ENCODE data around the gene WDR70.
"Not testable (repeated sequence)": the region's sequence is repeated elsewhere in the genome, so short reads cannot be mapped to it uniquely, and the experiment has no call there.

The WDR70 gene

DNA sequence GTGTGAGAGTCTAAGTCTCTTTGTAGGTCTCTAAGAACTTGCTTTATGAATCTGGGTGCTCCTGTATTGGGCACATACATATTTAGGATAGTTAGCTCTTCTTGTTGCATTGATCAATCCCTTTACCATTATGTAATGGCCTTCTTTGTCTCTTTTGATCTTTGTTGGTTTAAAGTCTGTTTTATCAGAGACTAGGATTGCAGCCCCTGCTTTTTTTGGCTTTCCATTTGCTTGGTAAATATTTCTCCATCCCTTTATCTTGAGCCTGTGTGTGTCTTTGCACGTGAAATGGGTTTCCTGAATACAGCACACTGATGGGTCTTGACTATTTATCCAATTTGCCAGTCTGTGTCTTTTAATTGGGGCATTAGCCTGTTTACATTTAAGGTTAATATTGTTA lies 275.4 kb downstream of the WDR70 start:
- DNase-seq, result not testable (repeated sequence)

DNA sequence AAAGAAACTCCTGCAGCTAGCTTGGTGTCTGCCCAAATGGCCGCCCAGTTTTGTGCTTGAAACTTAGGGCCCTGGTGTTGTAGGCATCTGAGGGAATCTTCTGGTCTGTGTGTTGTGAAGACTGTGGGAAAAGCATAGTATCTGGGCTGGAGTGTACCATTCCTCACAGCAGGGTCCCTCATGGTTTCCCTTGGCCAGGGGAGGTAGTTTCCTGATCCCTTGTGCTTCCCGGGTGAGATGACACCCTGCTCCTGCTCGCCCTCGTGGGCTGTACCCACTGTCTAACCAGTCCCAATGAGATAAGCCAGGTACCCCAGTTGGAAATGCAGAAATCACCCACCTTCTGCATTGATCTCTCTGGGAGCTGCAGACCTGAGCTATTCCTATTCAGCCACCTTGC lies 277.9 kb downstream of the WDR70 start:
- DNase-seq, result no peak

DNA sequence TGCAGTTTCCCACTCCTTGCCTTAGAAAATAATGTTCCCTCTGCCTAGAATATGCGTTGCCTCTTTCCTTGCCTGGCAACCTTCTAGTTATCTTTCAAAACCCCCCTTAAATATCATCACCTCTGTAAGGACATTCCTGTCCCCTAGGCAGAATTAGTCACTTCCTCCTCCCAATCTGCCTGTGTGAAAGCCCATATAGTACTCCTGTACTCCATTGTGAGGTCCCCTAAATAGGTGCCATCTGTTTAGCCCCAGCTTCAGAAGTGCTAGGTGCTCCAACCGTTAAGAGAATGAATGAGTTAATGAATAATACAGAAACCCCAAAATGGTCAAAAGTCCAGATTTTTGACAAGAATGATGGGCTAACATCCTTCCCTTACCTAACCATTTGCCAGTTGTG lies 279.3 kb downstream of the WDR70 start:
- DNase-seq, result no peak

DNA sequence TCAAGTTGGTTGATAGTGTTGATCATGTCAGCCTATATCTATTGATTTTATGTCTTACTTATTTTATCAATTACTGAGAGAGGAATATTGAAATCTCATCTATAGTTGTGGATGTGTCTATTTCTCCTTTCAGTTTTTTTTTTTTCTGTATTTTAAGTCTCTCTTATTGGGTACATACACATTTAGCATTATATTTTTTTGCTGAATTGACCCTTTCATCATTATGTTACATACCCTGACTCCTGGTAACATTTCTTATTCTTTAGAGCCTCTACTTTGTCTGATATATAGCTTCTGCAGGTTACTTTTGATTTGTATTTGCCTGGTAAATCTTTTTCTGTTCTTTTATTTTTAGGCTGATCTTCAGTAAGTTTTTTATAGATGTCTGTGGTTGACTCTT lies 281.2 kb downstream of the WDR70 start:
- DNase-seq, result no peak

DNA sequence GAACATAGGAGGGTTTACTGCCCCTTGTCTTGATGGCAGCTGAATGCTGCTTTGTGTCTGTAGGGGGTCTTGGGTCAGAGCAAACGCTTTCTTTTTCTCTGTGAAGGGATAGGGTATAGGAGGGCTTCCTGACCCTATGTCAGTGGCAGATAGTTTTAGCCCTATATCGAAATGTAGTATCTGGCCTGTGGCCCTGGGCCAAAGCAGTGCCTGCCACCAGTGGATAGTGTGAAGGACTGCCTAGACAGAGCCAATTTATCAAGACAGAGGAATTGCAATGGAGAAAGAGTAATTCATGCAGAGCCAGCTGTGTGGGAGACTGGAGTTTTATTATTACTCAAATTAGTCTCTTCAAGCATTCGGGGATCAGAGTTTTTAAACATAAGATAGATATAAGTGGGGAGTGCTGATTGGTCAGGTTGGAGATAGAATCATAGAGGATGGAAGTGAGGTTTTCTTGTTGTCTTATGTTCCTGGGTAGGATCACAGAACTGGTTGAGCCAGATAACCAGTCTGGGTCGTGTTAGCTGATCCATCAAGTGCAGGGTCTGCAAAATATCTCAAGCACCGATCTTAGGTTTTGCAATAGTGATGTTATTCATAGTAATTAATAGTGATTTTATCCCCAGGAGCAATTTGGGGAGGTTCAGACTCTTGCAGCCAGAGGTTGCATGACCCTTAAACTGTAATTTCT lies 282.3 kb downstream of the WDR70 start:
- no peak for DNase-seq

DNA sequence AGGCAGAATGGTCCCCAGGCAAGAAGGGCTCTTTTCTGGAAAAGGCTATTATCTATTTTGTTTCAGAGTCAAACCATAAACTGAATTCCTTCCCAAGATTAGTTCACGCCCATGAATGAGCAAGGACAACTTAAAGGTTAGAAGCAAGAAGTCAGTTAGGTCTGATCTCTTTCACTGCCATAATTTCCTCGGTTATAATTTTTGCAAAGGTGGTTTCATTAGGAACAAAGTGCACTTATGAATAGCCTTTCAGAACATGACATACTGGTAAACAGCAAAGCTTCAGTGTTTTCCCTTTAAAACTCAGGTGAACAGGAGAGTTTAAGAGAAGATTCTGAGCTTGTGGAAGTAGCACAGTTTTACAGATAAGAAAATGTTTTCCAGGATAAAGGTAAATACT lies 282.8 kb downstream of the WDR70 start:
- no peak for DNase-seq

DNA sequence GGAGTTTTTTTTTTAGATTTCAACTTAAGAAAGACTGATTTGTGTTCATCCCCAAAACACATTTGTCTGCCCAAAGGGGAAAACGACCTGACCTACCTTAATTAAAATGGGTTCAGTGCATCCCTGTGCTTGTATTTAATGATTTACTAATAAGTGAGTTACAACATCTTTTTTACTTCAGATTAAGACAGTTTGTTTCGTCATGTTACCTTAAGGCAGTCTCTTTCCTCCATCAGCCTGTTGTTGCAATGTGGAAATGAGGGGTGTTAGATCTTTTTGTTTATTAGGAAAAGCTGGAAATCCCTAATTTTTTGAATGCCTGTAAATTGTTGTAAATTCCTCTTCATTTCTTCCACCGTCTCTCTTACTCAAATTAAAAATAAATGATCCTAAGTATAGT lies 283.2 kb downstream of the WDR70 start:
- no peak for DNase-seq

DNA sequence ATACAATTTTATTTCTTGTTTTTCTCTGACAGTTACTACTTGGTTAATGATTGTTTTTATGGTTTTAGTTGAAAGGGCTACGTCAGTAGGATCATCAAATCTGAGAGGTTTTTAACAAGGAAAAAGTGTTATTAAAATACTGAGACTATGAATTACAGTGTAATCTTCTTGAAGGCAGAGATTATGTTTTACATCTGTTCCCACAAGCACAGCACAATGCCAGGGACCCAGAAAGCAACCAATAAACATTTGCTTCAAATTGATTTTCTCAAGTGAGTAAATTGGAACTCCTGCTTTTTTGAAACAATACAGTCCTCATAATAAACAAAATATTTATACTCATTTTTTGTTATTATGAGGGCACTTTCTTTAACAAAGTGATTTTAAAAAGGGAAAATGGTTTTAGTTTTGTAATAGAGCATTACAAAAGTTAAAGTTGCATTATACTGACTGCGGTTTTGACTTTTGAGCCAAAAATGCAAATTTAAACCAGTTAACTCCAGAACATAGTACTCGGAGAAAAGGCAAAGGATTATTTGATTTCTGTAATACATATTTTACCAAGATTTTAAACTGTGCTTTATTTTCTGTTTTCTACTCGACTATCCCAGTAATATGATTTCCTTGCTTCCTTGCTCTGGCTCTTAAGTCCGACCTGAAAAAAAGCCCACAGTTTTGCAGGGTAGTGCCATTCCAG lies 283.8 kb downstream of the WDR70 start:
- DNase-seq, result no peak

DNA sequence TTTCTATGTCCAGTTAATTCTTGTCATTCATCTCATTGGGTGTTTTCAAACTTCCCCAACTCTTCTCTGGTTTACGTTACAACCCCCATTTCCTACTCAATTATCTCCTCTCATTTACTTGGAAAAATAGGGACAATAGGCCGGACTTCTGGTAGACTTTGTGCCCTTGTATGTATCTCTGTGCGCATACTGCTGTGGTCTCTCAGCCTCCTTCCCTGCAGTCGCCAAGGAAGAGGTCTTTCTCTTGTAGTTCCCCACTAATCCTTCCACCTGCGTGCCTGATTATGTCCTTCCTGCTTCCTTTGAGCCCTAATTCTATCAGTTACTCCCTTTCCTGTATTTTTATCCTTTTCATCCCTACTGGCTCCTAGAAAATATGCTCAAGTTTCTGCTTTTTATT lies 284.4 kb downstream of the WDR70 start:
- no peak for DNase-seq

DNA sequence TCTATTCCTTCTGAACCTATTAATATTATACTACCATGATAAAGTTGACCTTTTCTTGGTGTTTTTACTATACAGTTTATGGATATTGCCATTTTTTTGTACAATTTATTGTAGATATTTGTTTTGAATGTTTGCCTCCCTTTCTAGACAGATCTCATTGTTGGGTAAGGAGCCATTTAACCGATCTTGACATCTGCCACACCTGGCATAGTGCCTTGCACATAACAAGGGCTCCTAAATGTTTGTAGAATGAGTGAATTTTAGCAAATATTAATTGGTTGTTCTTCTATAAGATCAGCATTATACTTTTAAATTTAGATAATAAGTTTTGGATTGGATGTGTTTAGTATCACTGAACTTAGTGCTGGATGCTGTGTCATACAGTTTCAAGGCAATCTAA lies 285.4 kb downstream of the WDR70 start:
- no peak for DNase-seq

DNA sequence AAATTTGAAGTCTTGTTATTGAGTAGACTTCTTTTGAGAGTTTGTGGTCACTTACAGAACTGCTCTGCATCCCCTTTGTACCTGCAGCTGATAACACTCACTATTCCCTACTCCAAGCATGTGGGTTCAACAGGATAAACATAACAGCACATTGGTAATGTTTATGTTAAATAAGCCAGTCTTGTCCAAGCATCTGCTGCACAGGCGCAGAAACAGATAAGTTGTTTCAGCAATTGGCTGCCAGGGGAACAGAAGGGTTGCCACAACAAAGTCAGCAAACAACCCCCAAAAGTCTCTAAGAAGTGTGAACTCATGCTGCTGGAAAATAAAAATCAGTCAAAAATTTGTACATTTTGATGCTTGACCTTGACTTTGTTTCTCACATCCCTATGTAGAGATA lies 286.2 kb downstream of the WDR70 start:
- no peak for DNase-seq

DNA sequence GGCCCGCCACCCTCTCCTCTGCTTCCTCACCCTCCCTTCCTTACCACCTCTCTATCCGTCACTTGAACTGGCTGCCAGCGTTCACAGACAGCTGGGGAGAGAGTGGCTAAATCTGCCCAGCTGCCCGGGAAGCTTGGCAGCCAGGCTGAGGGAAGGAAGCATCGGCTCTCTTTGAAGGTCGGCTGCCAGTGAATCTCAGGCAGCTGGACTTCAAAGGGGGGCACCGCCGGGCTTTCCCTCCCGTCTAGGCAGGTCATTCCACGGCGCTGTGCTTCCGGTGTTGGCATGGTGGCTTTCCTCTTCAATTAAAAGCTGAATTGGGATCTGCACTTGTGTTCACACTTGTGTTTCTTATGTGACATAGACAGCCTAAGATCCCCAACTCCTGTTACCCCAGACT lies 286.8 kb downstream of the WDR70 start:
- peak; percentile 63 for DNase-seq

DNA sequence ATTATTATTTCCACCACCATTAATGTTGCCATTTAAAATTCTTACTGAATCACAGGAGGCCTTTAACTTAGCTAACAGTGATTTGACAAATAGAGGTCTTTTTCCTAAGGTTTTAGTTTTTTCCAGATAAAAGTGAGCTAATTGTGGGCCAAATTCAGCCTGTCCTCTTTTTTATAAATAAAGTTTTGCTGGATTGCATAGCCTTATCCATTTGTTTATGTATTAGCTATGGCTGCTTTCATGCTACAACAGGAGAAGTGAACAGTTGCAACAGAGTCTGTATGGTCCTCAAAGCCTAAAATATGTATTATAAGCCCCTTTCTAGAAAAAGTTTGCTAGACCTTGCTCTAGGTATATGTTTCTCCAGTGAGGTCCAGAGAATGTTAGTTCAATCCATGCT lies 288.3 kb downstream of the WDR70 start:
- no peak for DNase-seq

DNA sequence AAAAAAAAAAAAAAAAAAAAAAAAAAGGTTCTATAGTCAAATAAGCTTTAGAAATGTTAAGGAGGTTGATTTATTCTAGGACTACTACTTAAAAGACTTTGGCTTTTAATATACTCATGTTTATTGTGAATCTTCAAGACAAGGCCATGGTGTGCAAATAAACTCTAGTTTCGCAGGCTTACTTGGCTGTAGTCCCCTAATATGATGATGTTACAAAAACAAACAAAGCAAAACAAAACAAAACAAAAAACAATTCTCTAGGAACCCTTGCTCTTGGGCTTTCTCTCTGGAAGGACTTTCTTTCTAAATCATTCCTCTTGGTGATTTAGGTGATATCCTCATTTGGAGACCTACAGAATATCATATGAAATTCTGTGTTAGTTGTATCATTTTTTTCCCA lies 288.7 kb downstream of the WDR70 start:
- DNase-seq, result no peak

DNA sequence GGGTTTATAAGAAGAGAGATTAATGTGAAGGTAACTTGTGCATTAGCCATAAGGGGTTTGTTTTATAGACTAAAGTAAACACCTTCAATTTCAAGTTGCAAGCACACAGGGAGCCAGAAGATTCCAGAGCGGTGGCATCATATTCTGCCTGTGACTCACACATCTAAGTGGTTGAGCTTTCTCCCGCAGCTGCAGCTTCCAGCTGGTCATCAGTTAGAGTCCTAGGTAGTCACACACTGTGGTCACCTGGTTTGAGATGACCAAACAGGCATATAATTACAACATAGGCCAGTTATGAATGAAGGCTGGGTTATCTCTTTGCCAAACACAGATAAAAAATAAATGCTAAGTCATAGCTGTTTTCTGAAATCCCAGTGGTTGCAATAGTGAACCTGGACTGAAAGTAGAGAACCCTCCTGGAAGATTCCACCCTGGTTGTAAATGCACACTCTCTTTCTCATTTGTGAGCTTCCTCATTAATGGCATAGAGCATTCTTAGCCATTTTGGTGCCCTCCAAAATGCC lies 289.5 kb downstream of the WDR70 start:
- DNase-seq, result no peak

DNA sequence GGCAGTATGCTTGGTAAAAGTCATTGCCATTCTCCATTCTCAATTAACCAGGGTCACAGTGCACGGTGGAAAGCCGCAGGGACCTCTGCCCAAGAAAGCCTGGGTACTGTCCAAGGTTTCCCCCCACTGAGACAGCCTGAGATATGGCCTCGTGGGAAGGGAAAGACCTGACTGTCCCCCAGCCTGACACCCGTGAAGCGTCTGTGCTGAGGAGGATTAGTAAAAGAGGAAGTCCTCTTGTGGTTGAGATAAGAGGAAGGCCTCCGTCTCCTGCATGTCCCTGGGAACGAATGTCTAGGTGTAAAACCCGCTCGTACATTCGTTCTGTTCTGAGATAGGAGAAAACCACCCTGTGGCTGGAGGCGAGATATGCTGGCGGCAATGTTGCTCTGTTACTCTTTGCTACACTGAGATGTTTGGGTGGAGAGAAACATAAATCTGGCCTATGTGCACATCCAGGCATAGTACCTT lies 293.0 kb downstream of the WDR70 start:
- not testable (repeated sequence) for DNase-seq

DNA sequence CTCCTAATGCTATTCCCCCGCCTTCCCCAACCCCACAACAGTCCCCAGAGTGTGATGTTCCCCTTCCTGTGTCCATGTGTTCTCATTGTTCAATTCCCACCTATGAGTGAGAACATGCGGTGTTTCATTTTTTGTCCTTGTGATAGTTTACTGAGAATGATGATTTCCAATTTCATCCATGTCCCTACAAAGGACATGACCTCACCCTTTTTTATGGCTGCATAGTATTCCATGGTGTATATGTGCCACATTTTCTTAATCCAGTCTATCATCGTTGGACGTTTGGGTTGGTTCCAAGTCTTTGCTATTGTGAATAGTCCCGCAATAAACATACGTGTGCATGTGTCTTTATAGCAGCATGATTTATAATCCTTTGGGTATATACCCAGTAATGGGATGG lies 295.2 kb downstream of the WDR70 start:
- DNase-seq, result not testable (repeated sequence)

DNA sequence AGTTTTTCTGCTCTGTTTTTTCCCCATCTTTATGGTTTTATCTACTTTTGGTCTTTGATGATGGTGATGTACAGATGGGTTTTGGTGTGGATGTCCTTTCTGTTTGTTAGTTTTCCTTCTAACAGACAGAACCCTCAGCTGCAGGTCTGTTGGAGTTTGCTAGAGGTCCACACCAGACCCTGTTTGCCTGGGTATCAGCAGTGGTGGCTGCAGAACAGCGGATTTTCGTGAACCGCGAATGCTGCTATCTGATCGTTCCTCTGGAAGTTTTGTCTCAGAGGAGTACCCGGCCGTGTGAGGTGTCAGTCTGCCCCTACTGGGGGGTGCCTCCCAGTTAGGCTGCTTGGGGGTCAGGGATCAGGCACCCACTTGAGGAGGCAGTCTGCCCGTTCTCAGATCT lies 300.2 kb downstream of the WDR70 start:
- DNase-seq, result not testable (repeated sequence)

DNA sequence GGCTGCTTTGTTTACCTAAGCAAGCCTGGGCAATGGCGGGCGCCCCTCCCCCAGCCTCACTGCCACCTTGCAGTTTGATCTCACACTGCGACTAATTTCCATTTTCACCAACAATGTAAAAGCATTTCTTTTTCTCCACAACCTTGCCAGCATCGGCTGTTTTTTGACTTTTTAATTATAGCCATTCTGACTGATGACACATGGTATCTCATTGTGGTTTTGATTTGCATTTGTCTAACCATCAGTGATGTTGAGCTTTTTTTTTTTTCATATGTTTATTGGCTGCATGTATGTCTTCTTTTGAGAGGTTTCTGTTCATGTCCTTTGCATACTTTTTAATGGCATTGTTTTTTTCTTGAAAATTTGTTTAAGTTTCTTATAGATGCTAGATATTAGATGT lies 300.8 kb downstream of the WDR70 start:
- DNase-seq, result not testable (repeated sequence)

DNA sequence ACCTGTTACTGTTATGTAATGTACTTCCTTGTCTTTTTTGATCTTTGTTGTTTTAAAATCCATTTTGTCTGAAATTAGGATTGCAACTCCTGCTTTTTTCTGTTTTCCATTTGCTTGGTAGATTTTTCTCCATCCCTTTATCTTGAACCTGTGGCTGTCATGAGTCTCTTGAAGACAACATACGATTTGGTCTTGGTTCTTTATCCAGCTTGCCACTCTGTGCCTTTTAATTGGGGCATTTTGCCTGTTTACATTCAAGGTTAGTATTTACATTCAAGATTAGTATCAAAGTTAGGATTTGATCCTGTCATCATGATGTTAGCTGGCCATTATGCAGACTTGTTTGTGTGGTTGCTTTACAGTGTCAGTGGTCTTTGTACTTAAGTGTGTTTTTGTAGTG lies 304.0 kb downstream of the WDR70 start:
- no peak for DNase-seq

DNA sequence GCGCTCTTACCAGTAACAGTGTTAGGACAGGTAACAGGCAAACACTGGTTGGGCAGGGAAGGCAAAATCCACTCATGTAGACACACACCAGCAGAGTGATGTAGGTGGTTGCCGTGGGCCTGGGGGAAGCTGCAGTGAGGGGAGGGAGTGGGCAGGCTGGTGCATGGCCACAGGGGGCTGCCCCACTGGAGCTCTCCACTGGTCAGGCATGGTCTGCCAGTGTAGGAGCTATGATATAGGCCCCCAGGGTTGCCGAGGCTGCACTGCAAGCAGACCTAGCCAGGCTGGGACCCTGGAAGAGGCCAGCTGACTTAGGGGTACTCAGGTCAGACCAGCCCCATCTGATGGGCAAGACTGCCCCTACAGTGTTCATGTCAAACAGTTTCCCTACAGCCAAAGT lies 306.1 kb downstream of the WDR70 start:
- no peak for DNase-seq

DNA sequence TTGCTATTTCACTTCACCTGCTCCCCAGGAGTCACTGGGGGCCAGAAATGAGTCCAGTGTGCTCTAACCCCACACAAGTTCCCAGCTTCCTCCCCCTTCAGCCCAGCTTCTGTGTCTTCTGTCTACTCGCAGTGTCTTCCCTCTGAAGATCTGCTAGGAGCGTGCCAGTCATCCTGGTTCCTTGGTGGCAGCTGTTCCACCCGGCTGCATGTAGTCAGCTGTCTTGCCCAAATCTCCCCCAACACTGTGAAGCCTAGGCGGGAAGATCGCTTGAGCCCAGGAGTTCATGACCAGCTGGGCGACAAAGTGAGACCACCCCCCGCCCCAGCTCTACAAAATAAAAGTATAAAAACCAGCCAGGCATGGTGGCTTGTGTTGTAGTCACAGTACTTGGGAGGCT lies 306.7 kb downstream of the WDR70 start:
- no peak for DNase-seq

DNA sequence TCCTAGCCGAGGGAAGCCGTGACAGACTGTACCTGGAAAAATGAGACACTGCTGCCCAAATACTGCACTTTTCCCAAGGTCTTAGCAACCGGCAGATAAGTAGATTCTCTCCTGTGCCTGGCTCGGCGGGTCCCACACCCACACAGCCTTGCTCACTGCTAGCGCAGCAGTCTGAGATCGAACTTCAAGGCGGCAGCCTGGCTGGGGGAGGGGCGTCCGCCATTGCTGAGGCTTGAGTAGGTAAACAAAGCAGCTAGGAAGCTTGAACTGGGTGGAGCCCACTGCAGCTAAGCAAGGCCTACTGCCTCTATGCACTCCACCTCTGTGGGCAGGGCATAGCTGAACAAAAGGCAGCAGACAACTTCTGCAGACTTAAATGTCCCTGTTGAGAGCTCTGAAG lies 309.8 kb downstream of the WDR70 start:
- DNase-seq, result not testable (repeated sequence)

DNA sequence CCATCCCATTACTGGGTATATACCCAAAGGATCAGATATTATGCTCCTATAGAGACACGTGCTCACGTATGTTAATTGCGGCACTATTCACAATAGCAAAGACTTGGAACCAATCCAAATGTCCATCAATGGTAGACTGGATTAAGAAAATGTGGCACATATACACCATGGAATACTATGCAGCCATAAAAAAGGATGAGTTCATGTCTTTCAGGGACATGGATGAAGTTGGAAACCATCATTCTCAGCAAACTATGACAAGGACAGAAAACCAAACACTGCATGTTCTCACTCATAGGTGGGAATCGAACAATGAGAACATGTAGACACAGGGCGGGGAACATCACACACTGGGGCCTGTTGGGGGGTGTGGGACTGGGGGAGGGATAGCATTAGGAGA lies 315.2 kb downstream of the WDR70 start:
- DNase-seq, result not testable (repeated sequence)

DNA sequence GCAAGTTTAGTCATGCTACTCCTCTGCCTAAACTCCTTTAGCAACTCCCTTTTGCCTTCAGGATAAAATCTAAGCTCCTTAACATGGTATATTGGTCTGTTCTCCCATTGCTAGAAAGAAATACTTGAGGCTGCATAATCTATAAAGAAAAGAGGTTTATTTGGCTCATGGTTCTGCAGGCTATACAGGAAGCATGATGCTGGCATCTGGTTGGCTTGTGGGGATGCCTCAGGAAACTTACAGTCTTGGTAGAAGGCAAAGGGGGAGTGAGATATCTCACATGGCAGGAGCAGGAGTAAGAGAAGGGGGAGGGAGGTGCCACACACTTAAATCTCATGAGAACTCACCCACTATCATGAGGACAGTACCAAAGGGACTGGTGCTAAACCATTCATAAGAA lies 315.7 kb downstream of the WDR70 start:
- DNase-seq, result no peak
